Stomach (tissue), 9 donors: Measurements from ENCODE around the gene HSF4. TPM values are rescaled to one million over a fixed set of nuclear protein-coding genes. Genes with fewer than 3 reads are reported as not detected.

ENCODE experiments used
- DNase-seq, 2 donors: peaks; one replicate each; pipeline versions ENCODE4 v3.0.0 to v3.0.0-alpha.2; 2013 to 2019
- H3K27ac ChIP-seq, 5 donors: fragments of 200-600 bp in 4 of 5; sonication (generic) in 4 of 5; one replicate each; pipeline ENCODE4 v1.5.1; 2013 to 2019; ENCODE audit warnings: mild to moderate bottlenecking in 1 of 5, moderate library complexity in 1 of 5
- H3K27me3 ChIP-seq, 3 donors: fragments of 200-600 bp; sonication (generic); one replicate each; pipeline ENCODE4 v1.5.1; 2017 to 2019; ENCODE audit warnings: mixed run types in 1 of 3
- H3K36me3 ChIP-seq, 4 donors: fragments of 200-600 bp; sonication (generic); 1 replicate in 3 of 4; 2 replicates in 1 of 4; pipeline ENCODE4 v1.5.1; 2016 to 2019
- H3K4me1 ChIP-seq, 4 donors: fragments of 200-600 bp; sonication (generic); one replicate each; pipeline ENCODE4 v1.5.1; 2016 to 2019
- H3K4me3 ChIP-seq, 4 donors: fragments of 200-600 bp; sonication (generic) in 3 of 4; one replicate each; pipeline ENCODE4 v1.5.1; 2016 to 2019; ENCODE audit warnings: mild to moderate bottlenecking in 1 of 4
- H3K9me3 ChIP-seq, 4 donors: fragments of 200-600 bp; sonication (generic); one replicate each; pipeline ENCODE4 v1.5.1; 2016 to 2019
- EP300 ChIP-seq: sonication (generic); formaldehyde crosslinking; IDR thresholded peaks from one replicate; pipeline ENCODE4 v1.6.1; 2017; ENCODE audit warnings: antibody characterized with exemption
- POLR2A ChIP-seq, 4 donors: fragments of 450-650 bp; IDR thresholded peaks; one replicate each; pipeline ENCODE4 v1.6.1; 2016; ENCODE audit warnings: antibody characterized with exemption in 4 of 4, control low read depth in 2 of 4, mild to moderate bottlenecking in 1 of 4, moderate library complexity in 1 of 4
- POLR2AphosphoS5 ChIP-seq, 3 donors: sonication (generic); formaldehyde crosslinking; IDR thresholded peaks; one replicate each; pipeline ENCODE4 v1.6.1; 2016; ENCODE audit warnings: antibody characterized with exemption in 3 of 3
- WGBS, 5 donors: extraction: QIAGEN DNeasy Blood & Tissue Kit in 3 of 5; methylation state at CpG; one replicate each; pipeline versions ENCODE4 v1.1.5 to v1.1.7; 2013 to 2018; 5-methylcytosine and 5-hydroxymethylcytosine counted together
- intact Hi-C: fragments of 100-400 bp; cut with DNase I; formaldehyde crosslinking; loops from one replicate; pipeline ENCODE4 v1.15.1; 2023; ENCODE audit warnings: low total_unique reads
- polyA plus RNA-seq, 3 donors: library from polyadenylated mRNA; stranded (reverse); fragments of 200-250 nt; gene quantifications; one replicate each; pipeline ENCODE4 v1.2.3, GENCODE V29; 2013
- total RNA-seq, 5 donors: library from RNA; depleted of rRNA; stranded (reverse); fragments of >200 nt; gene quantifications; one replicate each; pipeline versions ENCODE4 v1.1.0 to v1.2.3, GENCODE V29; 2014 to 2016
- TF ChIP-seq, protein P1 (sequence below), 7 experiments: fragments of 450-650 bp in 4 of 7; fragments of 200-600 bp in 3 of 7; sonication (generic) in 3 of 7; IDR thresholded peaks; one replicate each; pipeline ENCODE4 v1.5.1; 2016 to 2019; ENCODE audit warnings: antibody characterized with exemption in 7 of 7, control low read depth in 2 of 7, mild to moderate bottlenecking in 1 of 7
- donor health status: healthy with polysubstance abuse.
- donor health status: Bipolar disorder and iron deficiency.
- donor health status: healthy.

The HSF4 gene
- total and polyA plus RNA-seq, 8 donors = 9.5 to 630 (median 32.2) TPM

DNA sequence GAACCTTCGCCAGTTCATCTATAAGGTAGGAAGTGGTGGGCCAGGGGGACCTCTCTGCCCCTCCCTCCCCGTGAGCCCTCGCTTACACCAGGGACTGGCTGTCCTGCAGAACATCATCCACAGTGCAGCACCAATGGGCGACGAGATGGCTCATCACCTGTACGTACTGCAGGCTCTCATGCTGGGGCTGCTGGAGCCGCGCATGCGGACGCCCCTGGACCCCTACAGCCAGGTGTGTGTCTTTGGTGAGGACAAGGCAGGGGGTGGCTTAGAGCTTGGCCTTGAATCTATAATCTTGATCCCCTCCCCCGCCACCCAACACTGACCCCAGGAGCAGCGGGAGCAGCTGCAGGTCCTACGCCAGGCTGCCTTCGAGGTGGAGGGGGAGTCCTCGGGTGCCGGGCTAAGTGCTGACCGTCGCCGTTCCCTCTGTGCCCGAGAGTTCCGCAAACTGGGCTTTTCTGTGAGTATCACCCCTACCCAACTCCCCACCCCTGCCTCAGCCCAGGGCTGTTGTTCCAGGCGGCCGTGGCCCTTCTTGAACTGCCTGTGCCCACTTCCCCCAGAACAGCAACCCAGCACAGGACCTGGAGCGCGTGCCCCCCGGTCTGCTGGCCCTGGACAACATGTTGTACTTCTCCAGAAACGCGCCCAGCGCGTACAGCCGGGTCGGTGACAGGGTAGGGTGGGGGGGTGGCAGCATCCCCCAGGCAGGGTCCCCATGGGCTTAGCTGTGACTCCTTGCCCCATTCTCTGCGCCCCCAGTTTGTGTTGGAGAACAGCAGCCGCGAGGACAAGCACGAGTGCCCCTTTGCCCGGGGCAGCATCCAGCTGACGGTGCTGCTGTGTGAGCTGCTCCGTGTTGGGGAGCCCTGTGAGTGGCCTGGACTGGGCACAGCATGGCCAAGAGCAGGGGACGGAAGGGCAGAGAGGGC lies 37.1 kb downstream of the HSF4 start:
- no peak for DNase-seq
- Histone ChIP-seq H3K4me1 (peaks cover 15 to 36% (median 31%) of the 10 kb centered on the region in 4 donors), H3K4me3 (no peak overlapping the region), H3K27me3 (no peaks in the 10 kb centered on the region), H3K36me3 (peaks cover 45 to 91% (median 65%) of the 10 kb centered on the region in 4 donors), H3K27ac (no peak overlapping the region), H3K9me3 (no peaks in the 10 kb centered on the region)
- intact Hi-C loops = no loop called here
- TF ChIP-seq POLR2AphosphoS5 (IDR thresholded peaks at IDR 0.05) (no peak), EP300 (no peak), POLR2A (IDR thresholded peaks at IDR 0.05) (no peak)
- TF ChIP-seq, protein P1, sequence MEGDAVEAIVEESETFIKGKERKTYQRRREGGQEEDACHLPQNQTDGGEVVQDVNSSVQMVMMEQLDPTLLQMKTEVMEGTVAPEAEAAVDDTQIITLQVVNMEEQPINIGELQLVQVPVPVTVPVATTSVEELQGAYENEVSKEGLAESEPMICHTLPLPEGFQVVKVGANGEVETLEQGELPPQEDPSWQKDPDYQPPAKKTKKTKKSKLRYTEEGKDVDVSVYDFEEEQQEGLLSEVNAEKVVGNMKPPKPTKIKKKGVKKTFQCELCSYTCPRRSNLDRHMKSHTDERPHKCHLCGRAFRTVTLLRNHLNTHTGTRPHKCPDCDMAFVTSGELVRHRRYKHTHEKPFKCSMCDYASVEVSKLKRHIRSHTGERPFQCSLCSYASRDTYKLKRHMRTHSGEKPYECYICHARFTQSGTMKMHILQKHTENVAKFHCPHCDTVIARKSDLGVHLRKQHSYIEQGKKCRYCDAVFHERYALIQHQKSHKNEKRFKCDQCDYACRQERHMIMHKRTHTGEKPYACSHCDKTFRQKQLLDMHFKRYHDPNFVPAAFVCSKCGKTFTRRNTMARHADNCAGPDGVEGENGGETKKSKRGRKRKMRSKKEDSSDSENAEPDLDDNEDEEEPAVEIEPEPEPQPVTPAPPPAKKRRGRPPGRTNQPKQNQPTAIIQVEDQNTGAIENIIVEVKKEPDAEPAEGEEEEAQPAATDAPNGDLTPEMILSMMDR (IDR thresholded peaks at IDR 0.05) = no peak
- 91 to 95% (median 93%) methylated on average over 13 to 40 of the region's 40 CpGs for WGBS, 5 donors

DNA sequence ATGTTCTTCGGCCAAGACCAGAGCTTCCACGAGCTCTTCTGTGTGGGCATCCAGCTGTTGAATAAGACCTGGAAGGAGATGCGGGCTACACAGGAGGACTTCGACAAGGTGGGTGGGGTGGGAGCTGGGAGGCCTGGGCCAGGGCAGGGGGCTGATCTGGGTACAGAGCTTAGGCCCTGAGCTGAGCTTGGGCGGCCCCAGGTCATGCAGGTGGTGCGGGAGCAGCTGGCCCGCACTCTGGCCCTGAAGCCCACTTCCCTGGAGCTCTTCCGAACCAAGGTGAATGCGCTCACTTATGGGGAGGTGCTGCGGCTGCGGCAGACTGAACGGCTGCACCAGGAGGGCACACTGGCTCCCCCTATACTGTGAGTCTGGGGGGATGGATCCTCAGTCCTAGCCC lies 37.9 kb downstream of the HSF4 start:
- 95 to 96% (median 95%) methylated on average over 8 to 12 of the region's 12 CpGs for WGBS, 5 donors
- intact Hi-C loops = no loop called here
- H3K36me3 ChIP-seq = peaks cover 37 to 83% (median 57%) of the 10 kb centered on the region in 4 donors

DNA sequence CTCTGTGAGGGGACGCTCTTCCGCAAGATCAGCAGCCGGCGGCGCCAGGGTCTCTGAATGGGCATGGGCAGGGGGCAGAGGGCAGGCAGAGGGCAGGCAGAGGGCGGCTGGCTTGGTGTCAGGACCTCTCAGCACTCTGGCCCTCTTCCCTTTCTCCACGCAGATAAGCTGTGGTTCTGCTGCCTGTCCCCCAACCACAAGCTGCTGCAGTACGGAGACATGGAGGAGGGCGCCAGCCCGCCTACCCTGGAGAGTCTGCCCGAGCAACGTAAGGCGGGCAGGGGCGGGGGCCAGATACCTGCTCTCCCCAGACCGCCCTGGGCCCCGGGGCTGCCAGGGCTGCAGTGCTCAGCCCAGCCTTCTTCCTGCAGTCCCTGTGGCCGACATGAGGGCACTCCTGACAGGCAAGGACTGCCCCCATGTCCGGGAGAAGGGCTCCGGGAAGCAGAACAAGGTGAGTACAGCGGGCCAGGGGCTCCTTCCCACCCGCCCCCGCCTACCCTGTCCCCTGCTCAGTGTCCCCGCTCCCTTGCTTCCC lies 38.5 kb downstream of the HSF4 start:
- TF ChIP-seq, protein P1 (IDR thresholded peaks at IDR 0.05) = no peak
- no peak for TF ChIP-seq POLR2AphosphoS5 (IDR thresholded peaks at IDR 0.05)
- TF ChIP-seq EP300 = no peak
- TF ChIP-seq POLR2A (IDR thresholded peaks at IDR 0.05) = no peak
- no peak overlapping the region for H3K4me3 ChIP-seq
- peaks cover 31 to 77% (median 51%) of the 10 kb centered on the region in 4 donors for H3K36me3 ChIP-seq
- H3K27ac ChIP-seq = no peak overlapping the region
- H3K4me1 ChIP-seq = peaks cover 12 to 30% (median 26%) of the 10 kb centered on the region in 4 donors
- 91 to 93% (median 92%) methylated on average over 3 to 23 of the region's 23 CpGs for WGBS, 5 donors
- no peaks in the 10 kb centered on the region for H3K27me3 ChIP-seq
- H3K9me3 ChIP-seq = no peaks in the 10 kb centered on the region
- intact Hi-C loops = no loop called here
- no peak for DNase-seq

More for the DNA sequence above, 37.9 kb downstream of the HSF4 start:
- Histone ChIP-seq H3K4me1 (peaks cover 15 to 33% (median 32%) of the 10 kb centered on the region in 4 donors), H3K4me3 (no peak overlapping the region), H3K9me3 (no peaks in the 10 kb centered on the region), H3K27ac (no peak overlapping the region), H3K27me3 (no peaks in the 10 kb centered on the region)
- DNase-seq = no peak
- no peak for TF ChIP-seq POLR2AphosphoS5 (IDR thresholded peaks at IDR 0.05)
- TF ChIP-seq POLR2A (IDR thresholded peaks at IDR 0.05) = no peak
- TF ChIP-seq EP300 = no peak
- TF ChIP-seq, protein P1 (IDR thresholded peaks at IDR 0.05) = no peak

DNA sequence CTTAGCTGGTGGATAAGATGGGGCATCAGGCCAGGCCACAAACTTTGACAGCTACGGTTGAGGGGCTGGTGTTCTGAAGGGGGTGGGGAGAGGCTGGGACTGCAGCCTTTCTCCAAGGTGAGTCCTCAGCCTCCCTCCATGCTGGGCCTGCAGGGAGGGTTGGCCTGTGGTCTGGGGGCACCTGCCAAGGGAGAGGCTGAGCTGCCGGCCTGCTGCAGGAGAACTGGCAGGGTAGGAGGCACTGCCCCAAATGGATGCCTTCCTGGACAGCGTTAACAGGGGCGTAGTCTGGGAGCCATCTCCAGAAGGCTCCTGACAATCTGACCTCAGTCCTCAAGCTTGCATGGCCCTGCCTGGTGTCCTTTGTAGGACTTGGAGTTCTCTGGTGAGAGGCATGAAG lies 39.5 kb downstream of the HSF4 start:
- whole genome bisulfite sequencing, 5 donors = 78 to 100% (median 82%) methylated on average over 2 to 4 of the region's 4 CpGs
- TF ChIP-seq, protein P1 (IDR thresholded peaks at IDR 0.05) = no peak
- no peak for TF ChIP-seq POLR2AphosphoS5 (IDR thresholded peaks at IDR 0.05)
- TF ChIP-seq POLR2A (IDR thresholded peaks at IDR 0.05) = no peak
- no peak for TF ChIP-seq EP300
- no peak overlapping the region for H3K4me3 ChIP-seq
- H3K9me3 ChIP-seq = no peaks in the 10 kb centered on the region
- intact Hi-C loops = no loop called here
- DNase-seq = no peak
- H3K36me3 ChIP-seq = peaks cover 29 to 67% (median 45%) of the 10 kb centered on the region in 4 donors
- H3K27ac ChIP-seq = no peak overlapping the region
- peaks cover 7 to 19% (median 15%) of the 10 kb centered on the region in 4 donors for H3K4me1 ChIP-seq
- H3K27me3 ChIP-seq = no peaks in the 10 kb centered on the region
